Ectodermal cell (in vitro differentiated cells): ENCODE measurements around the gene TMEM253.

Source experiments
- H3K27ac ChIP-seq: 2 replicates; pipeline ENCODE4 v1.7.0; 2013; ENCODE audit warnings: mild to moderate bottlenecking, low read depth, low read length; ENCODE audit not compliant: insufficient read depth, poor library complexity, severe bottlenecking
- H3K27me3 ChIP-seq: 2 replicates; pipeline ENCODE4 v1.7.0; 2013; ENCODE audit warnings: mild to moderate bottlenecking, low read length; ENCODE audit not compliant: insufficient read depth, control insufficient read depth, poor library complexity, severe bottlenecking
- H3K36me3 ChIP-seq: one replicate; pipeline ENCODE4 v1.7.0; 2013; ENCODE audit warnings: low read length; ENCODE audit not compliant: control insufficient read depth, insufficient read depth
- H3K4me1 ChIP-seq: one replicate; pipeline ENCODE4 v1.7.0; 2013; ENCODE audit warnings: low read length; ENCODE audit not compliant: control insufficient read depth, insufficient read depth
- H3K4me3 ChIP-seq: 2 replicates; pipeline ENCODE4 v1.7.0; 2013; ENCODE audit warnings: low read depth, low read length, control low read depth; ENCODE audit not compliant: insufficient read depth
- H3K9me3 ChIP-seq: 2 replicates; pipeline ENCODE4 v1.7.0; 2013; ENCODE audit warnings: mild to moderate bottlenecking, low read length, moderate library complexity; ENCODE audit not compliant: control insufficient read depth
- WGBS, 2 experiments: methylation state at CpG; one replicate each; pipeline ENCODE4 v1.1.7; 2013; ENCODE audit warnings: missing lambda C conversion rate in 2 of 2; 5-methylcytosine and 5-hydroxymethylcytosine counted together

The TMEM253 gene

DNA sequence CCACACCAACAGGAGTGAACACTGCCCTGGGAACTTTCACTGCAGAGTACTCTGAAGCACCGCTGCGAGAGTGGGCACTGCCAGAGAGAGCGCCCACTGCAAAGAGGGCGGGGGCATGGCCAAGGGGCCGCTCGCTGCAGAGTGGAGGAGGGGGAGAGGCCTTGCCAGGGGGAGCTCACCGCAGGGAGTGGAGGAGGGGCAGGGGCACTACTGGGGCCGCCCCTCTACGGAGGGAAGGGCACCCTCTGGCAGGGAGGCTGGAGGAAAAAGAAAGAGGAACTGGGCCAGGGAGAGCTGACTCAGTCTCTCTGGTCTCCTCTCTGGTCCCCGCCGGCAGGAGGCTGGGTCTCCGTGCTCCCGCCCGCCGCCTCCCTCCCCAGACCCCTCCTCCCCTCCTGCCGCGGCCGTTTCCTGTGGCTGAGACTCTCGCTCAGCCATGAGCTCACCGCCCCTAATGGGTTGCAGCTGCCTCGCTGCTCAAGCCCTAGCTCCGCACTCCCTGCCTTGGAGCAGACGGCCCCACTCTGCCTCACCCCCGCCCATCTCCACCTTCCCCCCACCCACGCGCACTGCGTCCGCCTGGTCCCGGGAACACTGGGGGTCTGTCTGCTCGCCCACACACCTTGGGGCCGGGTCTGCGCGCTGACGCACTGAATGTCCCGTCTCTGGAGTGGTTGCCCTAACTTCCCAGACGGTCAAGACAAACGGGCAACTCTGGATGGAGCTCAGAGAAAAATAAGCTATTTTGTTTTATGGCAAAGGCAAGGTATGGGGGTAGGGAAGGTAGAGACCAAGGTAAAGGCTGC lies 29.4 kb upstream of the TMEM253 start:
- Histone ChIP-seq H3K9me3 (no peaks in the 10 kb centered on the region), H3K36me3 (peaks cover 22% of the 10 kb centered on the region)
- WGBS, 2 experiments: 1% methylated on average over 37 of the region's 37 CpGs

DNA sequence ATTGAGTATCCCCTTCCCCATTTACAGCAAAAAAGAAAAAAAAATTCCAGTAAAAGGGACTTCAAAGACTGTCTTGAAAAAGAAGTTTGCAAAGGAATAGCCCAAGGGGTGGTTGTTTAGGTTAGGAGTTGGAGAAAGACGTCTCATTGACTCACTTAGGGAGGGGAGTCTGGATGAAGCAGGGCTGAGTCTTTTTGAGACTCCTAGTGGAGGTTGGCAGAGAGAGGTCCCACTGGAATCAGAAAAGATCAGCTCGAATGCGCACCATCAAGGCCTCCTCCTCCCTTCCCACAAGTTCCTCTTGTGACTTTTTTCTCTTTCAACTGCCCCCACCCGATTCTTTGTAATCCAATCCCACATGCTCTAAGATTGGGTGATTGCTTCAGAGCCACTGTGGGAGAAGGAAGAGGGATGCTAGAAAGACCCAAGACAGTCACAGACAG lies 28.8 kb upstream of the TMEM253 start:
- 34% methylated on average over 4 of the region's 4 CpGs for WGBS, 2 experiments
- peak overlapping the region; percentile 57 for H3K4me3 ChIP-seq
- no peaks in the 10 kb centered on the region for H3K9me3 ChIP-seq
- H3K27ac ChIP-seq: peak overlapping the region; percentile 73
- peaks cover 12% of the 10 kb centered on the region for H3K27me3 ChIP-seq
- H3K36me3 ChIP-seq: peaks cover 26% of the 10 kb centered on the region
- peaks cover 3% of the 10 kb centered on the region for H3K4me1 ChIP-seq

More for the DNA sequence above, 29.4 kb upstream of the TMEM253 start:
- Histone ChIP-seq H3K27ac (peak overlapping the region; percentile 73), H3K27me3 (peaks cover 12% of the 10 kb centered on the region), H3K4me1 (peaks cover 3% of the 10 kb centered on the region), H3K4me3 (peak overlapping the region; percentile 57)

DNA sequence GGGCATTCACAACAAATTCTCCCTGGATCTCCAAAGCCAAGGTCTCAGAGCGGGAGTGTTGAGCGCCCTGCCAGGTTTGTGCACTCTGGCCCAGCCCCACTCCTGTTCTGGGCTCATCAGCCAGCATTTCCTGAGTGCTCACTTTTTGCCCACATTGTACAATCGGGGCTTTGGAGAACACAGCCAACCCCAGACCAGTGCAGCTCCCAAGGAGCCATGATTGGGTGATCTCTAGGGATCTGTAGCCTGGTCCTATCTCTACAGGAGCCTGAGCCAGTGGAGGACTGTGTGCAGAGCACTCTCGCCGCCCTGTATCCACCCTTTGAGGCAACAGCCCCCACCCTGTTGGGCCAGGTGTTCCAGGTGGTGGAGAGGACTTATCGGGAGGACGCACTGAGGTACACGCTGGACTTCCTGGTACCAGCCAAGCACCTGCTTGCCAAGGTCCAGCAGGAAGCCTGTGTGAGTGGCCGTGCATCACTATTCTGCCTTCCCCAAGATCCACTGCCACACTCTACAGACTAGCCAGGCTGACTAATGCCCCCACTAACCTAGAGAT lies 28.0 kb upstream of the TMEM253 start:
- H3K27ac ChIP-seq: no peak overlapping the region

DNA sequence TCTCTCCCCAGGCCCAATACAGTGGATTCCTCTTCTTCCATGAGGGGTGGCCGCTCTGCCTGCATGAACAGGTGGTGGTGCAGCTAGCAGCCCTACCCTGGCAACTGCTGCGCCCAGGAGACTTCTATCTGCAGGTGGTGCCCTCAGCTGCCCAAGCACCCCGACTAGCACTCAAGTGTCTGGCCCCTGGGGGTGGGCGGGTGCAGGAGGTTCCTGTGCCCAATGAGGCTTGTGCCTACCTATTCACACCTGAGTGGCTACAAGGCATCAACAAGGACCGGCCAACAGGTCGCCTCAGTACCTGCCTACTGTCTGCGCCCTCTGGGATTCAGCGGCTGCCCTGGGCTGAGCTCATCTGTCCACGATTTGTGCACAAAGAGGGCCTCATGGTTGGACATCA lies 26.9 kb upstream of the TMEM253 start:
- no peak overlapping the region for H3K27ac ChIP-seq
- no peaks in the 10 kb centered on the region for H3K9me3 ChIP-seq
- WGBS, 2 experiments: 96% methylated on average over 9 of the region's 9 CpGs
- H3K27me3 ChIP-seq: peaks cover 4% of the 10 kb centered on the region
- H3K4me1 ChIP-seq: peaks cover 3% of the 10 kb centered on the region
- no peak overlapping the region for H3K4me3 ChIP-seq
- H3K36me3 ChIP-seq: peaks cover 26% of the 10 kb centered on the region

More for the DNA sequence above, 28.0 kb upstream of the TMEM253 start:
- no peaks in the 10 kb centered on the region for H3K9me3 ChIP-seq
- H3K27me3 ChIP-seq: peaks cover 12% of the 10 kb centered on the region
- peaks cover 3% of the 10 kb centered on the region for H3K4me1 ChIP-seq
- no peak overlapping the region for H3K4me3 ChIP-seq
- H3K36me3 ChIP-seq: peaks cover 26% of the 10 kb centered on the region
- WGBS, 2 experiments: 95% methylated on average over 9 of the region's 9 CpGs

DNA sequence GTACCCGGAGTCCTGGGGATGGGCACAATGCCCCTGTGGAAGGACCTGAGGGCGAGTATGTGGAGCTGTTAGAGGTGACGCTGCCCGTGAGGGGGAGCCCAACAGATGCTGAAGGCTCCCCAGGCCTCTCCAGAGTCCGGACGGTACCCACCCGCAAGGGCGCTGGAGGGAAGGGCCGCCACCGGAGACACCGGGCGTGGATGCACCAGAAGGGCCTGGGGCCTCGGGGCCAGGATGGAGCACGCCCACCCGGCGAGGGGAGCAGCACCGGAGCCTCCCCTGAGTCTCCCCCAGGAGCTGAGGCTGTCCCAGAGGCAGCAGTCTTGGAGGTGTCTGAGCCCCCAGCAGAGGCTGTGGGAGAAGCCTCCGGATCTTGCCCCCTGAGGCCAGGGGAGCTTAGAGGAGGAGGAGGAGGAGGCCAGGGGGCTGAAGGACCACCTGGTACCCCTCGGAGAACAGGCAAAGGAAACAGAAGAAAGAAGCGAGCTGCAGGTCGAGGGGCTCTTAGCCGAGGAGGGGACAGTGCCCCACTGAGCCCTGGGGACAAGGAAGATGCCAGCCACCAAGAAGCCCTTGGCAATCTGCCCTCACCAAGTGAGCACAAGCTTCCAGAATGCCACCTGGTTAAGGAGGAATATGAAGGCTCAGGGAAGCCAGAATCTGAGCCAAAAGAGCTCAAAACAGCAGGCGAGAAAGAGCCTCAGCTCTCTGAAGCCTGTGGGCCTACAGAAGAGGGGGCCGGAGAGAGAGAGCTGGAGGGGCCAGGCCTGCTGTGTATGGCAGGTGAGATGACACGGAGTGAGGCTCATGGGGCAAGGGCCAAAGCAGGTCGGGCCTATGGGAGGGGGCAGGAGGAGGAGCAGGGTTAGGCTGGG lies 26.2 kb upstream of the TMEM253 start:
- H3K4me1 ChIP-seq: peaks cover 3% of the 10 kb centered on the region
- no peak overlapping the region for H3K27ac ChIP-seq
- H3K4me3 ChIP-seq: no peak overlapping the region
- H3K36me3 ChIP-seq: peaks cover 30% of the 10 kb centered on the region
- 94 to 95% methylated on average over 26 of the region's 26 CpGs for WGBS, 2 experiments
- H3K9me3 ChIP-seq: no peaks in the 10 kb centered on the region
- H3K27me3 ChIP-seq: no peaks in the 10 kb centered on the region

DNA sequence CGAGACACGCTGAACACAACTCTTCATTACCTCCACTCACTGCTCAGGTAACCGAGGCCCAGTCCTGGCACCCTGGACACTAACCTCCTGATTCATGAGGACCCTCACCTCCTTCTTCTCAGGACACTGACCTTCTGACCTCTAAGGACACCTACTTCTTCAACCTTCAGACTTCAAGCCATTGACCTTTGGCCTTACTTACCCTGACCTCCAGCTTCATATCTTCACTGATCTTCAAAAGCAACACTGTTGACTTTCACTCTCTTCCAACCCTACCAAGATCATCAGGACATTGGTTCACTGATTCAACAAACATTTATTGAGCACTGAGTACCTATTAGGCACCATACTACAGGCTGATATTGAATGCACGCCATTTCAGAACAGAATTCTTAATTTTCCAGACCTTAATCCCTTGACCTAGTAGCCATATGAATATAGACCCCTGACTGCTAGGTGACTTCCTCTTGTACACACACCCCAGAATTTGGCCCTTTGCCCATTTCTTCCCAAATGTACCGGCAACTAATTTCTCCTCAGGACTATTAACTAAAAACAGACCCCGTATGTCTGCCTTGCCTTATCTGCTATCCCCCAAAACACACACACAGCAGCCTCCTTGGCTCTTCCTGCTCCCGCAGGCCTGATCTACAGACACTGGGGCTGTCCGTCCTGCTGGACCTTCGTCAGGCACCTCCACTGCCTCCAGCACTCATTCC lies 25.0 kb upstream of the TMEM253 start:
- H3K27ac ChIP-seq: no peak overlapping the region
- 93% methylated on average over 9 of the region's 9 CpGs for WGBS, 2 experiments
- no peaks in the 10 kb centered on the region for H3K27me3 ChIP-seq
- H3K36me3 ChIP-seq: peaks cover 33% of the 10 kb centered on the region
- no peak overlapping the region for H3K4me3 ChIP-seq
- H3K9me3 ChIP-seq: no peaks in the 10 kb centered on the region
- peaks cover 3% of the 10 kb centered on the region for H3K4me1 ChIP-seq

DNA sequence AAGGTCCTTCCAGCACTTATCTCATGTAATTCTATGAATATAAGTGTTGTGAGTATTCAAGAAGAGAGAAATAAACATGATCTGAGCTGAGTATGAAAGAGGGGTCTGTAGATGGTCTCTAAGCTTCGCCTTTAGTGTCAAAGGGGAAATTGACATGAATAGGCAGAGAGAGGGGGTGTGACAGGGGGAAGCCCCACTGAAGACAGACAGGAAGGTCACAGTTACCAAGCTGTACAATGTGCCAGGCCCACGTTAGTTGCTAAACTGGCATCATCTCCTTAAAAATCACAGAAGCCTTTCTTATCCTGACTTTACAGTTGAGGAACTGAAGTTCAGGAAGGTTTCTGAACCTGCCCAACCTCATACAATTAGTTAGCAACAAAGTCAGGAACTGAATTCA lies 23.2 kb upstream of the TMEM253 start:
- 94% methylated on average over 2 of the region's 2 CpGs for WGBS, 2 experiments
- Histone ChIP-seq H3K36me3 (peaks cover 50% of the 10 kb centered on the region), H3K27ac (no peak overlapping the region), H3K4me1 (no peaks in the 10 kb centered on the region), H3K4me3 (no peak overlapping the region), H3K27me3 (no peaks in the 10 kb centered on the region), H3K9me3 (no peaks in the 10 kb centered on the region)

DNA sequence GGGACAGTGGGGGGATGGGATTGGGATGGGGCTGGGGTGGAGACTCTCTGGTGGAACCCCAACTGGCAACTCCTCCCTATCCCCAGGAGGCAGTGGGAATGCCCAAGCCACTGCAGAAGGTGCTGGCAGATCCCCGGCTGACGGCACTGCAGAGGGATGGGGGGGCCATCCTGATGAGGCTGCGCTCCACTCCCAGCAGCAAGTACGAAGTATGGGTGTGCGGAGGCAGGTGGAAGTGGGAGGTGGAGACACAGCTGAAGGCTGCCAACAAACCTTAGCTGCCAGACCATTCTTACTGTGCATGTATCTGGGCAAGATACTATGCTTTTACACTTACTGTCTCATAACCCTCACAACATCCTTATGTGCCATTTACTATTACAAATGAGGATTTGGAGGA lies 22.6 kb upstream of the TMEM253 start:
- Histone ChIP-seq H3K27ac (no peak overlapping the region), H3K4me3 (no peak overlapping the region)
- whole genome bisulfite sequencing, 2 experiments: 91 to 92% methylated on average over 5 of the region's 5 CpGs

DNA sequence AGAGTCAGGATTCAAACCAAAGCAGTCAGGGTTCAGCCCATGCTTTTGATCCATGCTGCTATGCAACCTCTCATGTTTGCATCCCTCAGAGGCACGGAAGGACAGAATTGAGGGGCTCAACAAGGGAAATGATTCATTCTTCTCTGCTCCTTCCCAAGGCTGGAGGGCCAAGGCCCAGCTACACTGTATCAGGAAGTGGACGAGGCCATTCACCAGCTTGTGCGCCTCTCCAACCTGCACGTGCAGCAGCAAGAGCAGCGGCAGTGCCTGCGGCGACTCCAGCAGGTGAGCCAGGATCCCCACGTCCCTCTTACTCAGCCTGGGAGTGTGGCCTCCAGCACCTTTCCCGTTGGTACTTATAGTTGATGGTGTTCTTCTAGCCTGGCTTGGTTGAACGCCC lies 22.1 kb upstream of the TMEM253 start:
- H3K36me3 ChIP-seq: peaks cover 47% of the 10 kb centered on the region
- 95% methylated on average over 10 of the region's 10 CpGs for WGBS, 2 experiments
- H3K27ac ChIP-seq: no peak overlapping the region
- H3K4me3 ChIP-seq: no peak overlapping the region
- H3K27me3 ChIP-seq: no peaks in the 10 kb centered on the region
- H3K4me1 ChIP-seq: no peaks in the 10 kb centered on the region
- no peaks in the 10 kb centered on the region for H3K9me3 ChIP-seq

More for the DNA sequence above, 22.6 kb upstream of the TMEM253 start:
- Histone ChIP-seq H3K27me3 (no peaks in the 10 kb centered on the region), H3K4me1 (no peaks in the 10 kb centered on the region), H3K36me3 (peaks cover 51% of the 10 kb centered on the region), H3K9me3 (no peaks in the 10 kb centered on the region)
